COR-L47 (cell line): ENCODE results near the gene HRH4.

Experiments
- DNase-seq: peaks from one replicate; lab custom pipeline; 2025; lab: John Stamatoyannopoulos, UW

HRH4 gene

GRCh38 chr18:24460388-24460787 lies at the start of gene HRH4:
Gene HRH4 (plus strand): TSS chr18:24460637. CDS start chr18:24460729, 92 bp downstream.
- DNase-seq = no peak

- peak; percentile 29 for DNase-seq
Measured at GRCh38 chr18:24413148-24413547, 47.3 kb upstream of the HRH4 start.

- no peak for DNase-seq
Measured at GRCh38 chr18:24414349-24415003, 46.0 kb upstream of the HRH4 start.

- no peak for DNase-seq
Measured at GRCh38 chr18:24417480-24417879, 43.0 kb upstream of the HRH4 start.

- no peak for DNase-seq
Measured at GRCh38 chr18:24420551-24420950, 39.9 kb upstream of the HRH4 start.

- DNase-seq = peak; percentile 58
Measured at GRCh38 chr18:24421831-24422230, 38.6 kb upstream of the HRH4 start.

- DNase-seq = no peak
Measured at GRCh38 chr18:24426073-24426397, 34.4 kb upstream of the HRH4 start.

- DNase-seq = peak; percentile 83
Measured at GRCh38 chr18:24426398-24427294, 33.8 kb upstream of the HRH4 start, which contains the start of gene IMPACT. Gene IMPACT (plus strand): TSS chr18:24426670. CDS start chr18:24426757, 87 bp downstream.

GRCh38 chr18:24427484-24427883 lies 33.0 kb upstream of the HRH4 start:
- no peak for DNase-seq

GRCh38 chr18:24428709-24429108 lies 31.7 kb upstream of the HRH4 start:
- no peak for DNase-seq

GRCh38 chr18:24429188-24429587 lies 31.2 kb upstream of the HRH4 start:
- DNase-seq = no peak

GRCh38 chr18:24432618-24433017 lies 27.8 kb upstream of the HRH4 start:
- no peak for DNase-seq

GRCh38 chr18:24436939-24437338 lies 23.5 kb upstream of the HRH4 start:
- no peak for DNase-seq

GRCh38 chr18:24443870-24444269 lies 16.6 kb upstream of the HRH4 start:
- no peak for DNase-seq

- no peak for DNase-seq
Measured at GRCh38 chr18:24446453-24446852, 14.0 kb upstream of the HRH4 start.

- DNase-seq = no peak
Measured at GRCh38 chr18:24446953-24447538, 13.4 kb upstream of the HRH4 start.

- DNase-seq = no peak
Measured at GRCh38 chr18:24447961-24448360, 12.5 kb upstream of the HRH4 start.

- no peak for DNase-seq
Measured at GRCh38 chr18:24456549-24456948, 3.9 kb upstream of the HRH4 start.

- DNase-seq = no peak
Measured at GRCh38 chr18:24459772-24460171, 665 bp upstream of the HRH4 start.

GRCh38 chr18:24461996-24462395 lies 1.6 kb downstream of the HRH4 start:
- DNase-seq = no peak

GRCh38 chr18:24462838-24463775 lies 2.7 kb downstream of the HRH4 start:
- no peak for DNase-seq

- DNase-seq = no peak
Measured at GRCh38 chr18:24465486-24465885, 5.0 kb downstream of the HRH4 start.
